Naive thymus-derived CD4-positive, alpha-beta T cell (primary cell): ENCODE results near the gene TTLL12. TPM values are rescaled to one million over a fixed set of nuclear protein-coding genes. Genes with fewer than 3 reads are reported as not detected.

ENCODE experiments used
- ATAC-seq: fragments of 150-1000 bp; cut with Tn5 transposase; 2 replicates; pipeline ENCODE4 v1.10.0; 2021; ENCODE audit warnings: mild to moderate bottlenecking, moderate library complexity
- CTCF ChIA-PET: fragments of 350-600 bp; sonication (Branson Sonifier 250); formaldehyde crosslinking; loops from one replicate; lab custom pipeline; 2021; ENCODE audit warnings: antibody characterized with exemption; lab: Charles Lee
- POLR2A ChIA-PET: fragments of 350-600 bp; sonication (Branson Sonifier 250); formaldehyde crosslinking; loops from one replicate; lab custom pipeline; 2021; ENCODE audit warnings: antibody characterized with exemption, inconsistent platforms; lab: Charles Lee
- DNase-seq, 9 donors: peaks; one replicate each; pipeline versions ENCODE4 v3.0.0 to v3.0.0-alpha.2; 2020 to 2022; ENCODE audit warnings: mixed read lengths in 1 of 9
- H3K27ac ChIP-seq: one replicate; pipeline ENCODE4 v1.7.0; 2013; ENCODE audit warnings: mild to moderate bottlenecking, low read depth, low read length, moderate library complexity
- H3K27me3 ChIP-seq, 2 donors: one replicate each; pipeline ENCODE4 v1.7.0; 2013; ENCODE audit warnings: low read length in 2 of 2, mild to moderate bottlenecking in 2 of 2, moderate library complexity in 2 of 2; ENCODE audit not compliant: control insufficient read depth in 2 of 2, insufficient read depth in 2 of 2
- H3K36me3 ChIP-seq, 3 experiments: 1 replicate in 2 of 3; 2 replicates in 1 of 3; pipeline ENCODE4 v1.7.0; 2013; ENCODE audit warnings: low read length in 3 of 3, mild to moderate bottlenecking in 3 of 3, moderate library complexity in 1 of 3; ENCODE audit not compliant: insufficient read depth in 3 of 3, control insufficient read depth in 2 of 3
- H3K4me1 ChIP-seq, 2 donors: one replicate each; pipeline ENCODE4 v1.7.0; 2013; ENCODE audit warnings: low read length in 2 of 2, mild to moderate bottlenecking in 2 of 2, moderate library complexity in 1 of 2; ENCODE audit not compliant: control insufficient read depth in 2 of 2, insufficient read depth in 2 of 2
- H3K4me3 ChIP-seq: 2 replicates; pipeline ENCODE4 v1.7.0; 2013; ENCODE audit warnings: mild to moderate bottlenecking, low read length
- H3K9me3 ChIP-seq, 3 experiments: 1 replicate in 2 of 3; 2 replicates in 1 of 3; pipeline ENCODE4 v1.7.0; 2013; ENCODE audit warnings: low read length in 3 of 3; ENCODE audit not compliant: control insufficient read depth in 2 of 3
- H3K27ac Mint-ChIP-seq, 9 donors: one replicate each; pipeline ENCODE4 v1.8.0; 2020 to 2022; ENCODE audit warnings: mixed read lengths in 9 of 9, mild to moderate bottlenecking in 8 of 9, moderate library complexity in 5 of 9, inconsistent platforms in 2 of 9
- H3K27me3 Mint-ChIP-seq, 5 donors: one replicate each; pipeline ENCODE4 v1.8.0; 2021 to 2022; ENCODE audit warnings: mixed read lengths in 5 of 5, mild to moderate bottlenecking in 1 of 5
- H3K36me3 Mint-ChIP-seq, 5 donors: one replicate each; pipeline ENCODE4 v1.8.0; 2020 to 2022; ENCODE audit warnings: mixed read lengths in 5 of 5, mild to moderate bottlenecking in 3 of 5, inconsistent platforms in 1 of 5
- H3K4me1 Mint-ChIP-seq, 7 donors: one replicate each; pipeline ENCODE4 v1.8.0; 2020 to 2022; ENCODE audit warnings: mixed read lengths in 7 of 7, mild to moderate bottlenecking in 3 of 7, inconsistent platforms in 1 of 7
- H3K4me3 Mint-ChIP-seq, 10 donors: one replicate each; pipeline ENCODE4 v1.8.0; 2020 to 2022; ENCODE audit warnings: mild to moderate bottlenecking in 10 of 10, mixed read lengths in 10 of 10, moderate library complexity in 6 of 10, inconsistent platforms in 2 of 10
- H3K9me3 Mint-ChIP-seq, 11 donors: one replicate each; pipeline ENCODE4 v1.8.0; 2020 to 2022; ENCODE audit warnings: mixed read lengths in 11 of 11, mild to moderate bottlenecking in 4 of 11, inconsistent platforms in 1 of 11, moderate library complexity in 1 of 11
- intact Hi-C, 2 donors: fragments of 100-400 bp; cut with micrococcal nuclease; formaldehyde crosslinking; loops; one replicate each; pipeline ENCODE4 v1.15.1; 2023
- polyA plus RNA-seq, 2 donors: library from polyadenylated mRNA; unstranded; fragments of 300-500 nt; fragmentation: Illumina TruSeq; gene quantifications; one replicate each; pipeline ENCODE4 v1.2.3, GENCODE V29; 2021
- total RNA-seq, 6 experiments: library from RNA in 5 of 6; stranded (reverse) in 5 of 6; gene quantifications; 1 replicate in 5 of 6; 2 replicates in 1 of 6; pipeline ENCODE4 v1.2.3 and lab custom pipeline; 2021 to 2026

TTLL12 gene
- total and polyA plus RNA-seq, 7 experiments from 2014 or later = 15.6 to 43.7 (median 28.2) TPM

- POLR2A ChIA-PET = no interaction called here
Observed at GRCh38 chr22:43179146-43179910, 7.6 kb downstream of the TTLL12 start.

DNA sequence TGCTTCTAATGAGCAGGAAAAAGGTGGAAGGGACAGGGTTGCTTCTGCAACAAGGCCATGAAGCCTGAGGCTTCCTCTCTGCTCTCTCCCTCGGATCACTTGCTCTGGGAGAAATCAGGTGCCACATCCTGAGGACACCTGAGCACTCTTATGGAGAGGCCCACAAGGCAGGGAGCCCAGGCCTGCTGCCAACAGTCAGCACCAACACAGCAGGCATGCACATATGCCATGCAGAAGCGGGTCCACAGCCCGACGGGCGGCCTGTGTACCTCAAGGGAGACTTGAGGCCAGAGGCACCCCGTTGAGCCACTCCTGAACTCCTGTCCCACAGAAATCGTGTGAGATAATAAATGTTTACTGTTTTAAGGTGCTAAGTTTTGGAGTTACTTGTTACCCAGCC is 9.5 kb downstream of the TTLL12 start:
- DNase-seq = no peak
- ATAC-seq = no peak
- H3K9me3 ChIP-seq = no peaks in the 10 kb centered on the region
- H3K27ac ChIP-seq = no peak overlapping the region
- Mint-ChIP-seq H3K9me3 (no peaks in the 10 kb centered on the region), H3K4me1 (peaks cover 0 to 6% (median 0%) of the 10 kb centered on the region in 7 donors), H3K4me3 (no peak overlapping the region), H3K27ac (no peak overlapping the region), H3K27me3 (no peaks in the 10 kb centered on the region), H3K36me3 (peaks cover 3 to 26% (median 6%) of the 10 kb centered on the region in 5 donors)
- peaks cover 0 to 59% (median 3%) of the 10 kb centered on the region in 3 experiments for H3K36me3 ChIP-seq
- no peaks in the 10 kb centered on the region for H3K4me1 ChIP-seq
- no peak overlapping the region for H3K4me3 ChIP-seq
- no peaks in the 10 kb centered on the region for H3K27me3 ChIP-seq
- ChIA-PET CTCF (no interaction called here), POLR2A (no interaction called here)
- intact Hi-C loops = no loop called here

More at GRCh38 chr22:43179146-43179910, 7.6 kb downstream of the TTLL12 start:
- Histone ChIP-seq H3K27ac (no peak overlapping the region), H3K4me1 (peaks cover 0 to 2% of the 10 kb centered on the region in 2 donors), H3K4me3 (no peak overlapping the region), H3K36me3 (peaks cover 0 to 46% (median 3%) of the 10 kb centered on the region in 3 experiments), H3K27me3 (no peaks in the 10 kb centered on the region), H3K9me3 (no peaks in the 10 kb centered on the region)
- H3K9me3 Mint-ChIP-seq = peaks cover 0 to 1% (median 0%) of the 10 kb centered on the region in 11 donors
- no peak overlapping the region for H3K4me3 Mint-ChIP-seq
- H3K27me3 Mint-ChIP-seq = no peaks in the 10 kb centered on the region
- peaks cover 0 to 22% (median 4%) of the 10 kb centered on the region in 5 donors for H3K36me3 Mint-ChIP-seq
- no peak for ATAC-seq
- DNase-seq = no peak
- peaks cover 3 to 15% (median 4%) of the 10 kb centered on the region in 7 donors for H3K4me1 Mint-ChIP-seq
- CTCF ChIA-PET = no interaction called here
- H3K27ac Mint-ChIP-seq = no peak overlapping the region
- intact Hi-C loops = no loop called here

- no peaks in the 10 kb centered on the region for H3K27me3 Mint-ChIP-seq
- H3K4me3 Mint-ChIP-seq = no peak overlapping the region
- Histone ChIP-seq H3K4me1 (no peaks in the 10 kb centered on the region), H3K27ac (no peak overlapping the region), H3K27me3 (no peaks in the 10 kb centered on the region), H3K9me3 (no peaks in the 10 kb centered on the region), H3K36me3 (peaks cover 0 to 70% (median 3%) of the 10 kb centered on the region in 3 experiments), H3K4me3 (no peak overlapping the region)
- POLR2A ChIA-PET = no interaction called here
- H3K27ac Mint-ChIP-seq = no peak overlapping the region
- intact Hi-C loops = no loop called here
- H3K36me3 Mint-ChIP-seq = peaks cover 3 to 26% (median 6%) of the 10 kb centered on the region in 5 donors
- DNase-seq (no peak), ATAC-seq (no peak)
- CTCF ChIA-PET = no interaction called here
- H3K9me3 Mint-ChIP-seq = no peaks in the 10 kb centered on the region
- peaks cover 0 to under 1% (median 0%) of the 10 kb centered on the region in 7 donors for H3K4me1 Mint-ChIP-seq
Observed at GRCh38 chr22:43176090-43176489, 10.8 kb downstream of the TTLL12 start.

DNA sequence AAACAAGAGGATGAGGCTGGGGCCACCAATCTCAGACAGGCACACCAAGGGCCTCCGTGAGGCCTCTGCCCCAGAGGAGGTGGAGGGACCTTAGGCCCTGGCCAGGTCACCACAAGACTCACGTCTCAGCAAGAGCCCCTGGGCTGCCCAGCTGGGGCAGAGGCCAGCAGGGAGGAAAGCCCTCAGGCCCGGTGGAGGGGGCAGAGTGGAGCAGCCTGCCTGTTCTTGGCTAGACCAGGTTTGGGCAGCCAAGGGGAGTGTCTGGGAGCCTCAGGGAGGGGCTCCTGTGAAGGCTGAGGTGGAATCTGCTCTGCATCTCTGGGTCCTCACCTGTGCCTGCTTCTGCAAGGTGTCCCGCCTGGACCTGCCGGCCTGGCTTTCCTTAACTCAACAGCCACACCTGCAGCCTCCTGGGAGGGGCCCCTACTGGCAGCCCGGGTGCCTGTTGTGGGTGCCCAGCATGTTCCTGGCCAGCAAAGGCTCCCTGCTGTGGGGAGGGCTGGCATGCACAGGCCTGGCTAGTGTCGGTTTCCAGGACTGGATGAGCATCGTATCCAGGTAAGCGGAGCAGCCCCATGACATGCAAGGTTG is 11.9 kb downstream of the TTLL12 start:
- Mint-ChIP-seq H3K36me3 (peaks cover 3 to 20% (median 9%) of the 10 kb centered on the region in 5 donors), H3K4me3 (no peak overlapping the region), H3K4me1 (peaks cover 0 to 6% (median 0%) of the 10 kb centered on the region in 7 donors), H3K9me3 (no peaks in the 10 kb centered on the region), H3K27ac (no peak overlapping the region), H3K27me3 (no peaks in the 10 kb centered on the region)
- no peak overlapping the region for H3K4me3 ChIP-seq
- H3K27ac ChIP-seq = no peak overlapping the region
- no peak for DNase-seq
- ATAC-seq = no peak
- no peaks in the 10 kb centered on the region for H3K27me3 ChIP-seq
- no peaks in the 10 kb centered on the region for H3K9me3 ChIP-seq
- H3K36me3 ChIP-seq = peaks cover 0 to 71% (median under 1%) of the 10 kb centered on the region in 3 experiments
- intact Hi-C loops = no loop called here
- ChIA-PET POLR2A (no interaction called here), CTCF (no interaction called here)
- H3K4me1 ChIP-seq = no peaks in the 10 kb centered on the region

DNA sequence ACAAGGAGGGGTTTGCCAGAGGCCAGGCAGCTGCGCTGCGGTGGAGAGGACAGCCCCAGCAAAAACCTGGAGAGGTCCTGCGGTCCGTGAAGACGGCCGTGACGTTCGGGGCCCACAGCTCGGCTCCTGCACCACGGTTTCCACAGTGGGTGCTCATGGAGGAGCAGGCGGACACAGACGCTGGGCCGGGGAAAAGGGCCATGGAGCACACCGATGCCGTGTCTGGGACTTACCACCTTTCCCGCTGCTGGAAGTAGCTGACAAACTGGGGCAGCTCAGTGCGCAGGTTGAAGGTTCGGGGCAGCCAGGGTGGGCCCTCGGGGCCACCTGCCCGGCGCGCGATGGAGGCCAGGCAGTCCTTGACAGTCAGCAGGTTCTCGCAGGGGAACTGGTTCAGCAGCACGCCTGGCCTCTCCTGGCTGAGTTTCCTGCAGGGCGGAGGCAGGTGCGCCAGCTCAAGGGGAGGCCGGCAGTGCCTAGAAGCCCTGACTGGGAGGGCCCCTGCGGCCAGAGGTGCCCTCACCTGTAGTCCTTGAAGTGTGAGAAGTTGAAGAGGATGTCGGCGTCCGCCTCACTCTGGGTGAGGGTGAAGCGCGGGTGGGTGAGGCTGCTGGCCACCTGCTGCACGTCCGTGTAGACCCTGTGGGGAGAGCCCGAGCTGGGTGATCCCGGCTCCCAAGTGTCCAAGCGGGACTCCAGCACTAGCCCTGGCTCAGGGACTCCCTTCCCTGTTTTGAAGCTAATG is 12.8 kb downstream of the TTLL12 start:
- Histone ChIP-seq H3K27ac (no peak overlapping the region), H3K4me3 (no peak overlapping the region), H3K4me1 (no peaks in the 10 kb centered on the region), H3K9me3 (no peaks in the 10 kb centered on the region), H3K36me3 (peaks cover 0 to 71% (median 0%) of the 10 kb centered on the region in 3 experiments), H3K27me3 (no peaks in the 10 kb centered on the region)
- ChIA-PET POLR2A (no interaction called here), CTCF (no interaction called here)
- Mint-ChIP-seq H3K9me3 (no peaks in the 10 kb centered on the region), H3K4me3 (no peak overlapping the region), H3K4me1 (peaks cover 0 to 6% (median 0%) of the 10 kb centered on the region in 7 donors), H3K36me3 (peaks cover 3 to 14% (median 9%) of the 10 kb centered on the region in 5 donors), H3K27ac (no peak overlapping the region), H3K27me3 (no peaks in the 10 kb centered on the region)
- intact Hi-C loops = no loop called here
- ATAC-seq = no peak
- DNase-seq = no peak

GRCh38 chr22:43173566-43173965 is 13.4 kb downstream of the TTLL12 start:
- Histone ChIP-seq H3K27ac (no peak overlapping the region), H3K27me3 (no peaks in the 10 kb centered on the region), H3K36me3 (peaks cover 0 to 69% (median 0%) of the 10 kb centered on the region in 3 experiments), H3K4me1 (no peaks in the 10 kb centered on the region), H3K4me3 (no peak overlapping the region), H3K9me3 (no peaks in the 10 kb centered on the region)
- intact Hi-C loops = no loop called here
- Mint-ChIP-seq H3K9me3 (no peaks in the 10 kb centered on the region), H3K27me3 (no peaks in the 10 kb centered on the region), H3K27ac (no peak overlapping the region), H3K4me3 (no peak overlapping the region), H3K4me1 (peaks cover 0 to 6% (median 0%) of the 10 kb centered on the region in 7 donors), H3K36me3 (peaks cover 0 to 8% (median 7%) of the 10 kb centered on the region in 5 donors)
- DNase-seq (no peak), ATAC-seq (no peak)
- CTCF ChIA-PET = no interaction called here
- POLR2A ChIA-PET = no interaction called here
